K562 (cell line): ENCODE data around the gene HELB. TPM values are rescaled to one million over a fixed set of nuclear protein-coding genes. Genes with fewer than 3 reads are reported as not detected.
A peak's percentile ranks its signal among the peaks of the same experiment; 100 is the strongest.

Experiments used
- polyA plus RNA-seq, 8 experiments: library from polyadenylated mRNA; depleted of rRNA in 4 of 8; stranded (reverse) in 5 of 8; unstranded in 3 of 8; fragments of >200 nt; fragmentation: Nextera tagmentation in 2 of 8; fragmentation: Illumina TruSeq in 1 of 8; extraction: Ambion mirVana in 2 of 8; extraction: Trizol in 1 of 8; gene quantifications; 2 replicates each; pipeline versions ENCODE4 v1.2.1 to v1.2.3, GENCODE V29; 2011 to 2014; ENCODE audit warnings: inconsistent platforms in 1 of 8, missing spikeins in 1 of 8
- total RNA-seq, 7 experiments: library from RNA; depleted of rRNA in 6 of 7; stranded (reverse); fragments of >200 nt in 6 of 7; fragmentation: Illumina TruSeq in 2 of 7; extraction: Trizol in 2 of 7; gene quantifications; 2 replicates each; pipeline versions ENCODE4 v1.2.1 to v1.2.3, GENCODE V29; 2011 to 2021; ENCODE audit warnings: low replicate concordance in 1 of 7
- TF ChIP-seq, protein P1 (sequence below): fragments of 450-650 bp; IDR thresholded peaks from 2 replicates; pipeline ENCODE4 v1.6.1; 2016; ENCODE audit warnings: mild to moderate bottlenecking, moderate library complexity

The HELB gene
- total and polyA plus RNA-seq, 9 of the 15 experiments (the other 6 are each of a cell fraction or from before 2014, with no cell fraction given): 0.74 to 7.6 (median 2.4) TPM

- TF ChIP-seq, protein P1, sequence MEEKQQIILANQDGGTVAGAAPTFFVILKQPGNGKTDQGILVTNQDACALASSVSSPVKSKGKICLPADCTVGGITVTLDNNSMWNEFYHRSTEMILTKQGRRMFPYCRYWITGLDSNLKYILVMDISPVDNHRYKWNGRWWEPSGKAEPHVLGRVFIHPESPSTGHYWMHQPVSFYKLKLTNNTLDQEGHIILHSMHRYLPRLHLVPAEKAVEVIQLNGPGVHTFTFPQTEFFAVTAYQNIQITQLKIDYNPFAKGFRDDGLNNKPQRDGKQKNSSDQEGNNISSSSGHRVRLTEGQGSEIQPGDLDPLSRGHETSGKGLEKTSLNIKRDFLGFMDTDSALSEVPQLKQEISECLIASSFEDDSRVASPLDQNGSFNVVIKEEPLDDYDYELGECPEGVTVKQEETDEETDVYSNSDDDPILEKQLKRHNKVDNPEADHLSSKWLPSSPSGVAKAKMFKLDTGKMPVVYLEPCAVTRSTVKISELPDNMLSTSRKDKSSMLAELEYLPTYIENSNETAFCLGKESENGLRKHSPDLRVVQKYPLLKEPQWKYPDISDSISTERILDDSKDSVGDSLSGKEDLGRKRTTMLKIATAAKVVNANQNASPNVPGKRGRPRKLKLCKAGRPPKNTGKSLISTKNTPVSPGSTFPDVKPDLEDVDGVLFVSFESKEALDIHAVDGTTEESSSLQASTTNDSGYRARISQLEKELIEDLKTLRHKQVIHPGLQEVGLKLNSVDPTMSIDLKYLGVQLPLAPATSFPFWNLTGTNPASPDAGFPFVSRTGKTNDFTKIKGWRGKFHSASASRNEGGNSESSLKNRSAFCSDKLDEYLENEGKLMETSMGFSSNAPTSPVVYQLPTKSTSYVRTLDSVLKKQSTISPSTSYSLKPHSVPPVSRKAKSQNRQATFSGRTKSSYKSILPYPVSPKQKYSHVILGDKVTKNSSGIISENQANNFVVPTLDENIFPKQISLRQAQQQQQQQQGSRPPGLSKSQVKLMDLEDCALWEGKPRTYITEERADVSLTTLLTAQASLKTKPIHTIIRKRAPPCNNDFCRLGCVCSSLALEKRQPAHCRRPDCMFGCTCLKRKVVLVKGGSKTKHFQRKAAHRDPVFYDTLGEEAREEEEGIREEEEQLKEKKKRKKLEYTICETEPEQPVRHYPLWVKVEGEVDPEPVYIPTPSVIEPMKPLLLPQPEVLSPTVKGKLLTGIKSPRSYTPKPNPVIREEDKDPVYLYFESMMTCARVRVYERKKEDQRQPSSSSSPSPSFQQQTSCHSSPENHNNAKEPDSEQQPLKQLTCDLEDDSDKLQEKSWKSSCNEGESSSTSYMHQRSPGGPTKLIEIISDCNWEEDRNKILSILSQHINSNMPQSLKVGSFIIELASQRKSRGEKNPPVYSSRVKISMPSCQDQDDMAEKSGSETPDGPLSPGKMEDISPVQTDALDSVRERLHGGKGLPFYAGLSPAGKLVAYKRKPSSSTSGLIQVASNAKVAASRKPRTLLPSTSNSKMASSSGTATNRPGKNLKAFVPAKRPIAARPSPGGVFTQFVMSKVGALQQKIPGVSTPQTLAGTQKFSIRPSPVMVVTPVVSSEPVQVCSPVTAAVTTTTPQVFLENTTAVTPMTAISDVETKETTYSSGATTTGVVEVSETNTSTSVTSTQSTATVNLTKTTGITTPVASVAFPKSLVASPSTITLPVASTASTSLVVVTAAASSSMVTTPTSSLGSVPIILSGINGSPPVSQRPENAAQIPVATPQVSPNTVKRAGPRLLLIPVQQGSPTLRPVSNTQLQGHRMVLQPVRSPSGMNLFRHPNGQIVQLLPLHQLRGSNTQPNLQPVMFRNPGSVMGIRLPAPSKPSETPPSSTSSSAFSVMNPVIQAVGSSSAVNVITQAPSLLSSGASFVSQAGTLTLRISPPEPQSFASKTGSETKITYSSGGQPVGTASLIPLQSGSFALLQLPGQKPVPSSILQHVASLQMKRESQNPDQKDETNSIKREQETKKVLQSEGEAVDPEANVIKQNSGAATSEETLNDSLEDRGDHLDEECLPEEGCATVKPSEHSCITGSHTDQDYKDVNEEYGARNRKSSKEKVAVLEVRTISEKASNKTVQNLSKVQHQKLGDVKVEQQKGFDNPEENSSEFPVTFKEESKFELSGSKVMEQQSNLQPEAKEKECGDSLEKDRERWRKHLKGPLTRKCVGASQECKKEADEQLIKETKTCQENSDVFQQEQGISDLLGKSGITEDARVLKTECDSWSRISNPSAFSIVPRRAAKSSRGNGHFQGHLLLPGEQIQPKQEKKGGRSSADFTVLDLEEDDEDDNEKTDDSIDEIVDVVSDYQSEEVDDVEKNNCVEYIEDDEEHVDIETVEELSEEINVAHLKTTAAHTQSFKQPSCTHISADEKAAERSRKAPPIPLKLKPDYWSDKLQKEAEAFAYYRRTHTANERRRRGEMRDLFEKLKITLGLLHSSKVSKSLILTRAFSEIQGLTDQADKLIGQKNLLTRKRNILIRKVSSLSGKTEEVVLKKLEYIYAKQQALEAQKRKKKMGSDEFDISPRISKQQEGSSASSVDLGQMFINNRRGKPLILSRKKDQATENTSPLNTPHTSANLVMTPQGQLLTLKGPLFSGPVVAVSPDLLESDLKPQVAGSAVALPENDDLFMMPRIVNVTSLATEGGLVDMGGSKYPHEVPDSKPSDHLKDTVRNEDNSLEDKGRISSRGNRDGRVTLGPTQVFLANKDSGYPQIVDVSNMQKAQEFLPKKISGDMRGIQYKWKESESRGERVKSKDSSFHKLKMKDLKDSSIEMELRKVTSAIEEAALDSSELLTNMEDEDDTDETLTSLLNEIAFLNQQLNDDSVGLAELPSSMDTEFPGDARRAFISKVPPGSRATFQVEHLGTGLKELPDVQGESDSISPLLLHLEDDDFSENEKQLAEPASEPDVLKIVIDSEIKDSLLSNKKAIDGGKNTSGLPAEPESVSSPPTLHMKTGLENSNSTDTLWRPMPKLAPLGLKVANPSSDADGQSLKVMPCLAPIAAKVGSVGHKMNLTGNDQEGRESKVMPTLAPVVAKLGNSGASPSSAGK: peak; percentile 44; the same call in 1 of the 2 replicates
Observed at GRCh38 chr12:66303316-66303804, 1.1 kb downstream of the HELB start (continued).
